IPS-15b (cell line): Measurements from ENCODE around the gene APPBP2.
"Not testable (repeated sequence)": the region's sequence is repeated elsewhere in the genome, so short reads cannot be mapped to it uniquely, and the experiment has no call there.

ENCODE experiments used
- H3K27me3 ChIP-seq: one replicate; pipeline ENCODE4 v1.6.1; 2013; ENCODE audit warnings: low read length; ENCODE audit not compliant: control insufficient read depth, insufficient read depth
- H3K36me3 ChIP-seq: one replicate; pipeline ENCODE4 v1.6.1; 2013; ENCODE audit warnings: low read length; ENCODE audit not compliant: control insufficient read depth, insufficient read depth
- H3K4me1 ChIP-seq: one replicate; pipeline ENCODE4 v1.6.1; 2013; ENCODE audit warnings: mild to moderate bottlenecking, low read length; ENCODE audit not compliant: control insufficient read depth, insufficient read depth
- H3K4me3 ChIP-seq: one replicate; pipeline ENCODE4 v1.5.1; 2013; ENCODE audit warnings: low read depth, low read length
- H3K9ac ChIP-seq: one replicate; pipeline ENCODE4 v1.6.1; 2013; ENCODE audit warnings: low read depth, mild to moderate bottlenecking, low read length
- H3K9me3 ChIP-seq: one replicate; pipeline ENCODE4 v1.6.1; 2013; ENCODE audit warnings: mild to moderate bottlenecking, low read length; ENCODE audit not compliant: control insufficient read depth, insufficient read depth

The APPBP2 gene

GRCh38 chr17:60490594-60490993 lies 35.4 kb downstream of the APPBP2 start:
- Histone ChIP-seq H3K36me3 (peaks cover 20% of the 10 kb centered on the region), H3K9me3 (peaks cover 18% of the 10 kb centered on the region)

GRCh38 chr17:60481604-60482003 lies 44.4 kb downstream of the APPBP2 start:
- Histone ChIP-seq H3K9me3 (no peaks in the 10 kb centered on the region), H3K36me3 (no peaks in the 10 kb centered on the region), H3K27me3 (no peaks in the 10 kb centered on the region), H3K4me1 (no peaks in the 10 kb centered on the region), H3K9ac (no peak overlapping the region), H3K4me3 (no peak overlapping the region)

More at GRCh38 chr17:60490594-60490993, 35.4 kb downstream of the APPBP2 start:
- H3K4me1 ChIP-seq, H3K27me3 ChIP-seq, H3K9ac ChIP-seq, H3K4me3 ChIP-seq: not testable (repeated sequence)

DNA sequence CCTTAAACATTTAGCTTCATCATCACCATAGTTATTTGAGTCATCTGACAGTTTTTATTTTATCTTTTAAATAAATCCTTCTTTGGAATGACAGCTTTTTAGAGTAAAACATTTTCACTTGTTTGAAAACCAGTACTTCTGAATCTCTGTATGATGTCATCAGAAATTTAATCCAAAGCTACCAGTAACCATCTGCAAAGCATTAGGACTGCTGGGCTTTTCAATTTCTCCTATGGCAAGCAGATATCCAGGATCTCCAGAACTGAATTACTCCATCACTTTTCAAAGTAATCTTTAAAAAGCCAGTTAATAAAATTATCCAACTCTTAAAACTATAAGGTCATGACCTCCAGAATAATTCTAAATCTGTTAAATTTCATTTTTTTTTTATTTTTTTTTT lies 52.3 kb downstream of the APPBP2 start:
- Histone ChIP-seq H3K36me3 (no peaks in the 10 kb centered on the region), H3K4me3 (no peak overlapping the region), H3K27me3 (no peaks in the 10 kb centered on the region), H3K9me3 (no peaks in the 10 kb centered on the region), H3K9ac (no peak overlapping the region), H3K4me1 (no peaks in the 10 kb centered on the region)

DNA sequence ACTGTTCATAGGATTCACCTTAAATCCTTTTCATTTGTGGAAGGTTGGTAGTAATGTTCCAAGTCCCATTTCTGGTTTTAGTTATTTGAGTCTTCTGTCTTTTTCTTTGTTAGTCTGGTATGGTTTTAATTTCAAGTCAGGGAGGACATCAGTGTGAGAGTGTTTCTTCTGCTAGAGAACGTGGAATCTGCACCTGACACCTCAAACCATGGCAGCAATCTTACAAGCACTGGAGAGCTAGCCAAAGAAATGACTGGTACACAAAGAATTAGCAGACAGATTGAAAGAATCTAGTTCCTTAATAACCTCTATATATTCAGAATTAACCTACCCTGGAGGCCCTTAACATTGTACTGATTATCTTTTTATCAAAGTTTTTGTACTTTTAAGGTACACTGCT lies 53.6 kb downstream of the APPBP2 start:
- Histone ChIP-seq H3K9ac (no peak overlapping the region), H3K9me3 (no peaks in the 10 kb centered on the region), H3K4me3 (no peak overlapping the region), H3K27me3 (no peaks in the 10 kb centered on the region), H3K4me1 (no peaks in the 10 kb centered on the region), H3K36me3 (no peaks in the 10 kb centered on the region)

- Histone ChIP-seq H3K4me3 (no peak overlapping the region), H3K9ac (no peak overlapping the region), H3K27me3 (no peaks in the 10 kb centered on the region), H3K4me1 (no peaks in the 10 kb centered on the region), H3K9me3 (no peaks in the 10 kb centered on the region), H3K36me3 (no peaks in the 10 kb centered on the region)
Measured at GRCh38 chr17:60471451-60471850, 54.6 kb downstream of the APPBP2 start.

DNA sequence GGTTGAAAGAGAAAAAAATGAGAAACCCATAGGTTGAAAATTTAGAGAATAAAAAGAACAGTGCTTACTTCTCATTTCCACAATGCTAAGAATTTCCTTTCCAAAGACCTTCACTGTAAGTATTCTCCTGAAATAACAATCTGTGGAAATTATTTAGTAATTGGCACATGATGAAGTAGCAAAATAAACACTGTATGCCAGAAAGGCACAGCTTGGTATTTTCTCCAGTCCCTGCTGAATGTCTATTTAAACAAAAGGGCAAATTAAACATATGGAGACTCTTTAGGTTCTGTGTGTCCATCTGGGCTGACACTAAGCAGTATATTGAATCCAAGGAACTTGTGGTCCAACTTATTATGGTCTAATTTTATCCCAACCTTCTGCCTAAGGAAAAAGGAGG lies 57.7 kb downstream of the APPBP2 start:
- Histone ChIP-seq H3K36me3 (no peaks in the 10 kb centered on the region), H3K9me3 (no peaks in the 10 kb centered on the region), H3K4me1 (no peaks in the 10 kb centered on the region)

DNA sequence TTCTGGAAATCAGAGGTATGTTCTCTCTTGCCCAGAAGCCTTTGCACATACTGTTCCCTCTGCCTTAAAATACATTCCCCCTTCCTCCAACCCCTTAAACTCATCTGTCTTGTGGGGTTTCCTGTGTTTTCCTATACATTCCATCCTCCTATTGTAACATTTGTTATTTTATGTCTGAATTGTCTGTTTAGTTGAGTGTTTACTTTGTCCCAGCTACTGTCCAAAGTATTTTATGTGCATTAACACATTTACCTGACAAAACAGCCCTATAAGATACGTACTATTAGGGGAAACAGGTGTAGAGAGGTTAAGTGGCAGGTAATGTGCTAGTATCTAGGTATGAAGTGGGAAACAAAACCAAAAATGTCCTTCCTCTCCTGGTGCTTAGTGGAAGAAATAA lies 61.7 kb downstream of the APPBP2 start:
- H3K9ac ChIP-seq: no peak overlapping the region
- H3K4me1 ChIP-seq: no peaks in the 10 kb centered on the region
- H3K4me3 ChIP-seq: no peak overlapping the region
- H3K27me3 ChIP-seq: no peaks in the 10 kb centered on the region
- peaks cover 3% of the 10 kb centered on the region for H3K36me3 ChIP-seq
- H3K9me3 ChIP-seq: no peaks in the 10 kb centered on the region

More for the DNA sequence above, 57.7 kb downstream of the APPBP2 start:
- Histone ChIP-seq H3K9ac (no peak overlapping the region), H3K27me3 (no peaks in the 10 kb centered on the region), H3K4me3 (no peak overlapping the region)

- H3K27me3 ChIP-seq: no peaks in the 10 kb centered on the region
- no peak overlapping the region for H3K9ac ChIP-seq
- peaks cover 3% of the 10 kb centered on the region for H3K36me3 ChIP-seq
- H3K4me3 ChIP-seq: no peak overlapping the region
- no peaks in the 10 kb centered on the region for H3K4me1 ChIP-seq
- no peaks in the 10 kb centered on the region for H3K9me3 ChIP-seq
Measured at GRCh38 chr17:60463157-60463835, 62.7 kb downstream of the APPBP2 start.

GRCh38 chr17:60461584-60461983 lies 64.5 kb downstream of the APPBP2 start:
- H3K9ac ChIP-seq: no peak overlapping the region
- H3K36me3 ChIP-seq: peaks cover 3% of the 10 kb centered on the region
- no peak overlapping the region for H3K4me3 ChIP-seq
- H3K27me3 ChIP-seq: no peaks in the 10 kb centered on the region
- no peaks in the 10 kb centered on the region for H3K9me3 ChIP-seq
- H3K4me1 ChIP-seq: no peaks in the 10 kb centered on the region

DNA sequence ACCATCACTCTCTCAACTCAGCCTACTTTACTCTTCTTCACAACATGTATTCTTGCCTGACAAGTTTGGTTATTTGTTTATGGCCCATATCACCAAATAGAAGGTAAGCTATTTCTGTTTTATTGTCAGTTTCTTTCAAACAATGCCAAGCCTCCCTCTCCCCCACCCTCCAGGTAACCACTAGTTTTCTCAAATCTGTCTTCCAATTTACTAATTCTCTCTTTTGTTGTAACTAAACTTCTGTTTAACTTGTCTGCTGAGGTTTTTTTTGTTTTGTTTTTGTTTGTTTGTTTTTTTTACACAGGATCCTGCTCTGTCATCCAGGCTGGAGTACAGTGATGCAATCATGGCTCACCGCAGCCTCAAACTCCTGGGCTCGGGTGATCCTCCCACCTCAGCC lies 68.9 kb downstream of the APPBP2 start:
- H3K9me3 ChIP-seq: no peaks in the 10 kb centered on the region
- H3K36me3 ChIP-seq: peaks cover 3% of the 10 kb centered on the region
- no peaks in the 10 kb centered on the region for H3K27me3 ChIP-seq
- H3K9ac ChIP-seq: no peak overlapping the region
- no peaks in the 10 kb centered on the region for H3K4me1 ChIP-seq
- no peak overlapping the region for H3K4me3 ChIP-seq

- Histone ChIP-seq H3K4me3 (no peak overlapping the region), H3K9ac (no peak overlapping the region), H3K36me3 (peaks cover 3% of the 10 kb centered on the region), H3K4me1 (no peaks in the 10 kb centered on the region), H3K9me3 (no peaks in the 10 kb centered on the region), H3K27me3 (no peaks in the 10 kb centered on the region)
Measured at GRCh38 chr17:60455378-60455777, 70.7 kb downstream of the APPBP2 start.

- H3K9ac ChIP-seq: no peak overlapping the region
- no peaks in the 10 kb centered on the region for H3K4me1 ChIP-seq
- no peak overlapping the region for H3K4me3 ChIP-seq
- no peaks in the 10 kb centered on the region for H3K27me3 ChIP-seq
- no peaks in the 10 kb centered on the region for H3K9me3 ChIP-seq
- H3K36me3 ChIP-seq: peaks cover 2% of the 10 kb centered on the region
Measured at GRCh38 chr17:60451965-60452364, 74.1 kb downstream of the APPBP2 start.
